PFSK-1 (cell line): ENCODE data around the gene TCTN1.

Experiments
- FOXP2 ChIP-seq: optimal IDR thresholded peaks from 2 replicates; pipeline ENCODE3; 2011; ENCODE audit warnings: borderline replicate concordance, control low read depth, inconsistent platforms; ENCODE audit not compliant: insufficient read depth; ENCODE audit errors: extremely low read length, extremely low read depth
- POLR2AphosphoS5 ChIP-seq: IDR thresholded peaks from 2 replicates; pipeline ENCODE4 v1.6.1; 2012; ENCODE audit warnings: low read depth, mild to moderate bottlenecking, control low read depth, low read length, moderate library complexity
- REST ChIP-seq, 2 experiments: IDR thresholded peaks; 2 replicates each; pipeline versions ENCODE4 v1.6.1 to v1.8.0; 2011 to 2012; ENCODE audit warnings: low read depth in 2 of 2, low read length in 2 of 2, control low read depth in 1 of 2, inconsistent platforms in 1 of 2, mild to moderate bottlenecking in 1 of 2, moderate library complexity in 1 of 2; ENCODE audit not compliant: insufficient read depth in 1 of 2
- SIN3A ChIP-seq: IDR thresholded peaks from 2 replicates; pipeline ENCODE4 v1.6.1; 2012; ENCODE audit warnings: mild to moderate bottlenecking, low read length, moderate library complexity, borderline replicate concordance; ENCODE audit not compliant: insufficient read depth
- TAF1 ChIP-seq: IDR thresholded peaks from 2 replicates; pipeline ENCODE4 v1.6.1; 2012; ENCODE audit warnings: low read length, control low read depth, borderline replicate concordance; ENCODE audit not compliant: insufficient read depth

TCTN1 gene

GRCh38 chr12:110680032-110680431, 66.1 kb downstream of the TCTN1 start:
- no peak for TF ChIP-seq REST (IDR thresholded peaks at IDR 0.05; ENCODE audit: insufficient read depth in 1 of 2, low read depth in 2 of 2, low read length in 2 of 2)
- TF ChIP-seq FOXP2: no peak
- no peak for TF ChIP-seq TAF1
- TF ChIP-seq POLR2AphosphoS5: no peak
- no peak for TF ChIP-seq SIN3A

DNA sequence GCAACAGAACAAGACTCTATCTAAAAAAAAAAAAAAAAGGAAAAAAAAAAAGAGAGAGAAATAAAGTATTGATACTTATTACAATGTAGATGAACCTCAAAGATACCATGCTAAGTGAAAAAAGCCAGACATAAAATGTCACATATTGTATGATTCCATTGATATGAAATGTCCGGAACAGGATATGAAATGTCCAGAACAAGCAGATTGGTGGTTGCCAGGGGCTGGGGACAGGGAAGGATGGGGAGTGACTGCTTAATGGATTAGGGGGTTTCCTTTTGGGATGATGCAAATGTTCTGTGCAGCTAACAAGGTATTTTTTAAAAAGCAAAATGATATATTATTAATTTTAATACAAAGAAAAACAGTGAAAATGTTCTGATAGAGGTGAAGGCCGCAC, 70.0 kb downstream of the TCTN1 start:
- TF ChIP-seq SIN3A (no peak), TAF1 (no peak), REST (IDR thresholded peaks at IDR 0.05; ENCODE audit: insufficient read depth in 1 of 2, low read depth in 2 of 2, low read length in 2 of 2) (no peak), POLR2AphosphoS5 (no peak), FOXP2 (no peak)

GRCh38 chr12:110684312-110684836, 70.4 kb downstream of the TCTN1 start:
- TF ChIP-seq SIN3A: no peak
- no peak for TF ChIP-seq FOXP2
- no peak for TF ChIP-seq REST (IDR thresholded peaks at IDR 0.05; ENCODE audit: insufficient read depth in 1 of 2, low read depth in 2 of 2, low read length in 2 of 2)
- no peak for TF ChIP-seq POLR2AphosphoS5
- no peak for TF ChIP-seq TAF1

- TF ChIP-seq FOXP2: no peak
- TF ChIP-seq REST (IDR thresholded peaks at IDR 0.05; ENCODE audit: insufficient read depth in 1 of 2, low read depth in 2 of 2, low read length in 2 of 2): no peak
These were observed 72.5 kb downstream of the TCTN1 start for GRCh38 chr12:110686294-110686903.
